CD4-positive, alpha-beta T cell treated with Interleukin-6 for 4 hours (primary cell): ENCODE data around the gene DSTN.
A peak's percentile ranks its signal among the peaks of the same experiment; 100 is the strongest.

ENCODE experiments used
- DNase-seq: peaks from one replicate; pipeline ENCODE4 v3.0.0-alpha.2; 2020; ENCODE audit warnings: mixed read lengths

Gene DSTN

GRCh38 chr20:17555106-17555505 is 14.8 kb upstream of the DSTN start:
- no peak for DNase-seq

DNA sequence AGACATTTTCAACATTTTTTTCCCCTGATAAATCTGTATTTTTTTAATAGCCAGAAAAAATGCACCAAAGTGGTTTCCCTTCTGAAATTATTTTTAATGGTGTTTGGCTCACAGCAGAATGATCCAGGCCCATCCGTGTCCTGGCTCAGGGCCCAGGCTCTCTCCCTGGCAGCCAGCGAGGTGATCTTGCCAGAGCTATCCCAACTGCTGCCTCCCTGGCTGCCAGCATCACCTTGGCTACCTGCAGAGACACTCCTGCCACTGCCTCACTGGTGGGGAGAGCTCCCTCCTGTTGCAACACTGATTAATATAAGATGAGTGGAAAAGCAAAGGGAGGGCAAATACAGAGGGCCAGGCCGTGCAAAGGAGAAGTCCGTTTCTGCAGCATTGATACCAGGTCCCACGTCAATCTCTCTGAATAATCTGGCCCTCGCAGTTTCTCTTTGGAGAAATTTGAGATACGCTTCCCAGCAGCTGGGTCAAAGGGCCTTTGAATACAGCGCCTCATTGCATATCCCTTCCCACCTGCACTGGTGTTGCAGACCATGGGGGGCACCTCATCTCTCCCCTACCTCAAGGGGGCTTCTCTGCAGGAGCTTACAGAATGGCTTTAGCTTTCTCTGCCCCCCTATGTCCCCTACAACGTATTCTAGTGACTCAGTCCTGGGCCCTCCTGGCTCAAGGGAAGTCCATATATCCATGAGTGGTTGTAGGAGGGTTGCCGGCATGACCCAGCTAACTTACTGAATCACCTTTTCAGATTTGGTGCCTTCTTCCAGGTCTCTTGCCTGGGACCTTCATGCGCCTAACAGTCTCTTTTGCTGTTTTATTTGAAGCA is 12.8 kb upstream of the DSTN start:
- no peak for DNase-seq

GRCh38 chr20:17557675-17558006 is 12.2 kb upstream of the DSTN start:
- no peak for DNase-seq

DNA sequence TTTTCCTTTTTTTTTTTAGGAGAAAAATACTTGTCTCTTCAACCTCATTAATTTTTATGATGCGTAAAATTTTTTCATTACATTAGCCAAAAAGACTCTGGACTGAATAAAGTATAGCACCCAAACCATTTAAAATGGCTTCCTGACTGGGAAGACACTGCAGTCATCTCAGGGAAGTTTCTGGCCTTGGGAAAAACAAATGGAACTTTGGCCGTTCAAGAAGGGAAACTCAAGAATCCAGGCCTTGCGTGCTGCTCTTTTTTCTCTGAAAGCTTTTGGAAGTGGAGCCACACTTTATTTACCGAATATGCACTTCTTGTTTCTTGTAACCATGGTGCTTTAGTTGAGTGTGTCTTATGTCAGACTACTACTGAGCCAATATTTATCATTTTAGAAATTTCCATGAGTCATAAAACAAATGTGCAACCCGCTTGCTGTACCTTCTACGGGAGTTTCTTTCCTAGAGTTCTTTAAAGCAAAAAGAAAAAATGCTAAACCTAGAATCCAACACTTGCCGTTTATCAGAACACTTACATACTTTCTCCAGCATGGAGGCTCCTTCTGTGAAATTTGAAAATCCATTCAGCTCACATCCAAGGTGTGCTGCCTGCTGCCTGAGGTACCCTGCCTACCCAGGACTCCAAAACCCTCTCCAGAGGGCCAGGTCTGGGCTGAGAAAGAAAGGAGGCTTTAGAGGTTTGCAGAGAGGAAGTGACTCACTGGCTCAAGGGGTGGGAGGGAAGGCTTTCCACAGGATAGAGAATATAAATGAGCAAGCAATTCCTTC is 11.5 kb upstream of the DSTN start:
- peak; percentile 5 for DNase-seq

DNA sequence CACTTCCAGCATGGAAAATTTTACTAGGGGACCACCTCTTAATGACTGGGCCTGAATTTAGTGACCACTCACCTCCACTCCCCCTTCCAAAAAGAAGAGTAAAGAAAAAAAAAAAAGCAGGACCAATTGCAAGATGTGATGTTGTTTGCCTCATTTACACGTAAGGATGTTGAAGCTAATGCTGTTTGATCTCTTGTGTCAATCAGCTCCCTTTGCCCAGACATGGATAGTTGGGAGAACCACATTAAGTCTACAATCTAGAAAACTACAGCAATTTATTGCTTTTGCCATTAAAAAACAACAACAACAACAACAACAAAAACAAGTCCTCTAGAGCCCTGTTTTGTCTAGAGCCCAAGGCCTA is 11.0 kb upstream of the DSTN start:
- no peak for DNase-seq

DNA sequence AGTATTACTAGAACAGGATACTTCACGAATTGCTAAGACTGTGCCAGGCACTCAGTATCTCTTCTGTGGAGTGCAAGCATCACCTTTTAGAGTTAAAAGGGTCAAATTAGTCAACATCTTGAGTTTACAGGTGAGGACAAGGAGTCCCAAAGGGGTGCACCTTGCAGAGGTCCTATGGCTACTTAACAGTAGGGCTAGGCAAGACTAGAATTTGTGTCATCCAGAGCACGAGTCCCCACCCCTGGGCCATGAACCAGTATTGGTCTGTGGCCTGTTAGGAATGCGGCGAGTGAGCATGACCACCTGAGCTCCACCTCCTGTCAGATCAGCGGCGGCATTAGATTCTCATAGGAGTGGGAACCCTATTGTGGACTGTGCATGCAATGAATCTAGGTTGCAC is 10.5 kb upstream of the DSTN start:
- no peak for DNase-seq

DNA sequence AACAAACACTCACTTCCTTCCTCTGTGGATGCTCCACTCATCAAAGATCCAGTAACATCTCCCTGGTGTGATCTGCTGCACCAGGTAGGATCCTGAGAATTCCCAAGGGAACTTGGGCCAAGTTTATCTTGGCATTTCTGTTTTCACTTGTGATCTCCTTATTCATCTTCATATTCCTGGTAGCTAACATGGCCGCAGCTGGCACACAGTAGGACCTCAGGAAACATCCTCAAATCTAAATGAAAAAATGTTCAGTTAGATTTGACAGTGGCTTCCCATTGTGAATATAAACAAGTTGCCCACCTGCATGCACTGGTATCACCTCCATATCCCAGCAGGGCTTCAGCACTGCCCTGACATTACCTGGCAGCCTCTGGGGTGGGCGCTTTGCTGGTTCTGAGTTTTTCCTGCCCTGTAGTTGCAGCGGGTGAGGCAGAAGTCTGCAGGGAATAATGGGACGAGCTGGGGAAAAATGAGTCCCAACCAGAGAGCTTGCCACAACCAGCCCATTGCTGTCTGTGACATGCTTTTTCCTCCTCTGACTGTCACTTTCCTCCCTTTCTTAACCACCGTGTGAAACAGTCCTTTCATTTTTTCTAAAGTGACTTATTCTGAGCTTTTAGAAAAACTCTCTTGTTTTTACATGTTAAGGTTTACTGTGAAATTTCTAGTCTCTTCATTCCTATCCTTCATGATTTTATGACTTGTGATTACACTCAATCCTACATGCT is 9.4 kb upstream of the DSTN start:
- no peak for DNase-seq

DNA sequence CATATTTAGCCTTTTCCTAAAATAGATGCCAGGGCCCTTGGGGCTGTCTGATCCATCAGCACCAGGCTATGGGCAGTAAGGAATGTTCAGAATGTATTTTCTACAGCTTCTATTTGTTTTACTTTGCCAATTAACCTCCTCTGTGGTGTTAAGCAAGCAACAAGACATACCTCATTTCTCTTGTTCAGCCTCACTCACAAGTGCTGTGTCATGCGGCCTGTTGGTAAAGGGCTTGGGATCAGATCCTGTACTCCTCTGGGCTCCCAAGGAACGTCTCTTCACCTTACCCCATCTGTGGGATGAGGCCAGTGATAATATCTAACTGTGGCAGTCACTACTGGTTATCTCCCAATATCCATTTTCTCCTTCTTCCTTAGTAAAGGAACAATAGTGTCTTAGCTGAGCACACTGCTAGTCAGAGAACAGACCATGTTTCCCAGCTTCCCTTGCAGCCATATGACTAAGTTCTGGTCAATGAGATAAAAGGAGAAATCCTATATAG is 7.0 kb upstream of the DSTN start:
- no peak for DNase-seq

DNA sequence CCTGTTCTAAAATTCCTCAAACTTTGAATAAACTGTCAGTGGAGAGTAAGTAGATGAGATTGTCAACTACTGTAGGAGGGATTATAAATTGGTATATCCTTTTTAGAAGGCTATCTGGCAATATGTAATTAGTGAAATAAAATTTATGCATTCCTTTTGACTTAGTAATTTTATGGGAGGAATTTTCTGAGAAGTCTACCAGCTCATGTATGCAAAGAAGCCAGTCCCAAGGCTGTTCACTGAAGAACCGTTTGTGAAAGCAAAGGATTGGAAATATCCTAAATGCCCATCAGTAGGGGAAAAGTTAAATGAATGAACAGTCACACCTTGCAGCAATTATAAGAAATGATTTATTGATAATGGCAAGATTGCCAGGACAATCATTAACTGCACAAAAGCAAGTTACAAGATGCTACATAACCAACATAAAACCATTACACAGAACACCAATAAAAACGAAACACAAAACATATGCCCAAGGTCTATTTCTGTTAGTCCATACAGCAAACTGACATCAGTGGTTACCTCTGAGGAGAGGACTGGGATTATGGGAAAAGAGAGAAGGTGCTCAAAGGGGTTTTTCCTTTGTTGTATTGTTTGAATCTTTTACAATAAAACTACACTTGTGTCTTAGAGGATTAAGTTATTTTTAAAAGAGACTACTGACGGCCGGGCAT is 4.6 kb upstream of the DSTN start:
- DNase-seq, result no peak

DNA sequence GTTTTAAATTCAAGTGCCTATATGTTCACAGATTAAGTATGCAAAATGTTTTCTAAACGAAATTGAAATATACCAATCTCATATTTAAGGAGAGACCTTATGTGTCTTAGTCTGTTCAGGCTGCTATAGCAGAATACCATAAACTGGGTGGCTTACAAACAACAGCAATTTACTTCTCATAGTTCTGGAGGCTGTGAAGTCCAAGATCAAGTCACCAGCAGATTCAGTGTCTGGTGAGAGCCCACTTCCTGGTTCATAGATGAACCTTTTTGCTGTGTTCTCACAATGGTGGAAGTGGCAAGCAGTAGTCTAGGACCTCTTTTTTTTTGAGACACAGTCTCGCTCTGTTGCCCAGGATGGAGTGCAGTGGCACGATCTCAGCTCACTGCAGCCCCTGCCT is 3.5 kb upstream of the DSTN start:
- DNase-seq, result no peak

DNA sequence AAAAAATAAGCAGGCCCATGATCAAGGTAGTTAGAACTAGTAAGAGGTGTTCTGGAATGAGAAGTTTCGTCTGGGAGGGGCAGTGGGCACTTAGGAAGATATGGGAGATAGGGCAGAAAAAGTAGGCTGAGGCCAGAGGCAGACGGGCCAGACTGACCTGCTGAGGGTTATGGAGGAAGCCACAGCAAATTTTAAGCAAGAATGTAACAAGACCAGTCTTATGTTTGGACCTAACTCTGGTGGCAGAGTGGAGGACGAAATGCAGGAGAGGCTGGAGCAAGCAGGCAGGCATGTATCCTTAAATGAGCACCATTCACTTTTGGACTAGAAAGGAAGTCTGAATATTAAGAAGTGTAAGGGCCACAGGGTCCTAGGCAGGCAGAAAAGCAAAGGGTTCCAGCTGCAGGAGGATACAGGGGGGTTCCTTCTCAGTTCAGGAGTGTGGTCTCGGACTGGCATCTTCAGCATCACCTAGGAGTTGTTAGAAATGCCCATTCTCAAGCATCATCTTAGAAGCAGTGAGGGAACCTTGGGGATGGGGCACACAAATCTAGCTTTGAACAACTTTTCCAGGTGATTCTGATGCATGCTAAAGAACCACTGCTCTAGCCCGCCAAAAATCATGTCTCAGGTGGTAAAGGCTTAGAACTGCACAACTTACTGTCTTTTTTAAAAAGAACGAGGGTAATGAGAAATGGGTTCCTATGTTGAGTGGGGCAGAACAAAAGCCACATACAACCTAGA is 1.7 kb upstream of the DSTN start:
- no peak for DNase-seq

- peak; percentile 23 for DNase-seq
Observed at GRCh38 chr20:17568972-17569521, 828 bp upstream of the DSTN start.

- peak; percentile 30 for DNase-seq
Observed at GRCh38 chr20:17570347-17571152, 675 bp downstream of the DSTN start.

- no peak for DNase-seq
Observed at GRCh38 chr20:17571153-17571527, 1.3 kb downstream of the DSTN start.

GRCh38 chr20:17572034-17572638 is 2.3 kb downstream of the DSTN start:
- DNase-seq, result no peak

DNA sequence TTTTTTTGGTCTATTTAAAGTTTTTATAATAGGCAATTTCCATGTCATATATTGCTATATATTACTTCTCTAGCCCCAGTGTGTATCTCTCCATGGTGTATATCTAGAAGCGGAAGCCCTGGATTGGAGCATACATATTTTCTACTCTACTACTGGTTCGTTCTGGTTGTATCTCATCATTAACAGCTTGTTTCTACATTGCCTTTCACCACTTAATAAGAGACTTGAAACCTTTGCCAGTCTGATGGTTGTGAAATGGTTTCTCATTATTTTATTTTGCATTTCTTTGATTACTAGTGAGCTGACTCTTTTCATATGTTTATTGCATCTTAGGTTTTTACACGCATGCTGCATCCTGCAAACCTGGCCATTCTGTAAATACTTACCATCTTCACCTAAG is 3.6 kb downstream of the DSTN start:
- DNase-seq, result no peak

- DNase-seq, result no peak
Observed at GRCh38 chr20:17576215-17576614, 6.3 kb downstream of the DSTN start.

- no peak for DNase-seq
Observed at GRCh38 chr20:17579369-17580039, 9.6 kb downstream of the DSTN start.

DNA sequence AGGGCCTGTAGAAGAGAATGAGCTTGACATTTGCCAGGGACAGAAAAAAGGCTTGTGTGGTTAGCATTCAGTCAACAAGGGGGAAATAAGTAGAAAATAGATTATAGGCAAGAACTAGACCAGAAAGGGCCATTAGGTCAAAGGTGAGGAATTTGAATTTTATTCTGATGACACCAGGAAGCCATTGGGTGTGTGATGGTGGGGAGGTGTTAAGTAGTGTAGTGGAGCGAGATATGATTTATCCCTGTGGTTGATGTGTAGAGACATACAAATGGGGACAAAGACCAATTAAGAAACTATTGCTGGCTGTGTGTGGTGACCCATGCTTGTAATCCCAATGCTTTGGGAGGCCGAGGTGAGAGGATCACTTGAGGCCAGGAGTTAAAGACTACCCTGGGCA is 11.0 kb downstream of the DSTN start:
- DNase-seq, result no peak

DNA sequence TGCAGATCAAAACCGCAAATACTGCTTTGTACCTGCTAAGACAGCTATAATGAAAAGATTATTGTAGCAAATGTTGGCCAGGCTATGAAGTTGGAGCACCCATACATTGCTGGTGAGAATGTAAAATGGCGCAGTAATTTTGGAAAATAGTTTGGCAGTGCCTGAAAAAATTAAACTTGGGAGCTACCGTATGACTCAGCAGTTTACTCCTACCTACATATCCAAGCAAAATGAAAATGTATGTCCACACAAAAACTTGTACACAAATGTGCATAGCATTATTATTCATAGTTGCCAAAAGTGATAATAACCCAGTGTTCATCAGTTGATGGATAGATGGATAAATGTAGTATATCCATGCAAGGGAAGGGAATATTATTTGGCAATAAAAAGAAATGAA is 13.3 kb downstream of the DSTN start:
- no peak for DNase-seq
